Activated T-cell treated with anti-CD3 and anti-CD28 coated beads for 24 hours (primary cell): ENCODE data around the gene EBF3.
"Not testable (repeated sequence)": the region's sequence is repeated elsewhere in the genome, so short reads cannot be mapped to it uniquely, and the experiment has no call there.

ENCODE experiments used
- DNase-seq: peaks from one replicate; pipeline ENCODE4 v3.0.0-alpha.2; 2020; ENCODE audit warnings: low read depth

The EBF3 gene

GRCh38 chr10:129929343-129930292 is 34.5 kb downstream of the EBF3 start:
- DNase-seq, result no peak

- no peak for DNase-seq
These were observed 36.5 kb downstream of the EBF3 start for GRCh38 chr10:129927351-129928120.

GRCh38 chr10:129926066-129927055 is 37.7 kb downstream of the EBF3 start:
- no peak for DNase-seq

- DNase-seq, result no peak
These were observed 39.5 kb downstream of the EBF3 start for GRCh38 chr10:129924375-129925085.

- no peak for DNase-seq
These were observed 41.4 kb downstream of the EBF3 start for GRCh38 chr10:129922598-129923123.

GRCh38 chr10:129921801-129922597 is 42.1 kb downstream of the EBF3 start:
- no peak for DNase-seq

GRCh38 chr10:129921065-129921670 is 42.9 kb downstream of the EBF3 start:
- no peak for DNase-seq

- DNase-seq, result not testable (repeated sequence)
These were observed 43.9 kb downstream of the EBF3 start for GRCh38 chr10:129920187-129920586.

- DNase-seq, result no peak
These were observed 44.7 kb downstream of the EBF3 start for GRCh38 chr10:129919358-129919757.

GRCh38 chr10:129918836-129919235 is 45.2 kb downstream of the EBF3 start:
- DNase-seq, result no peak

GRCh38 chr10:129918401-129918800 is 45.7 kb downstream of the EBF3 start:
- DNase-seq, result no peak

GRCh38 chr10:129917936-129918335 is 46.1 kb downstream of the EBF3 start:
- DNase-seq, result no peak

GRCh38 chr10:129916506-129916995 is 47.5 kb downstream of the EBF3 start:
- no peak for DNase-seq

GRCh38 chr10:129915526-129916378 is 48.3 kb downstream of the EBF3 start:
- DNase-seq, result no peak

GRCh38 chr10:129914960-129915359 is 49.1 kb downstream of the EBF3 start:
- DNase-seq, result no peak

- no peak for DNase-seq
These were observed 49.8 kb downstream of the EBF3 start for GRCh38 chr10:129914153-129914855.

GRCh38 chr10:129912986-129913695 is 50.9 kb downstream of the EBF3 start:
- DNase-seq, result no peak
